BE2C (cell line): ENCODE results near the gene PIAS3.

Experiments
- DNase-seq: peaks from one replicate; pipeline ENCODE4 v3.0.0-alpha.2; 2020
- H3K27me3 ChIP-seq: fragments of 250-450 bp; sonication (Bioruptor Pico); 2 replicates; pipeline ENCODE4 v1.5.1; 2020; ENCODE audit warnings: mild to moderate bottlenecking
- H3K36me3 ChIP-seq: fragments of 250-450 bp; sonication (Bioruptor Pico); 2 replicates; pipeline ENCODE4 v1.5.1; 2020; ENCODE audit warnings: mild to moderate bottlenecking
- H3K4me1 ChIP-seq: fragments of 250-450 bp; sonication (Bioruptor Pico); 2 replicates; pipeline ENCODE4 v1.5.1; 2020
- H3K4me3 ChIP-seq: 2 replicates; pipeline ENCODE4 v1.5.1; 2011; ENCODE audit warnings: low read depth, low read length
- H3K9me3 ChIP-seq: fragments of 250-450 bp; sonication (Bioruptor Pico); 2 replicates; pipeline ENCODE4 v1.5.1; 2020
- TF ChIP-seq, protein P1 (sequence below): IDR thresholded peaks from 2 replicates; pipeline ENCODE4 v1.5.1; 2012; ENCODE audit warnings: mild to moderate bottlenecking, low read depth, low read length

PIAS3 gene

DNA sequence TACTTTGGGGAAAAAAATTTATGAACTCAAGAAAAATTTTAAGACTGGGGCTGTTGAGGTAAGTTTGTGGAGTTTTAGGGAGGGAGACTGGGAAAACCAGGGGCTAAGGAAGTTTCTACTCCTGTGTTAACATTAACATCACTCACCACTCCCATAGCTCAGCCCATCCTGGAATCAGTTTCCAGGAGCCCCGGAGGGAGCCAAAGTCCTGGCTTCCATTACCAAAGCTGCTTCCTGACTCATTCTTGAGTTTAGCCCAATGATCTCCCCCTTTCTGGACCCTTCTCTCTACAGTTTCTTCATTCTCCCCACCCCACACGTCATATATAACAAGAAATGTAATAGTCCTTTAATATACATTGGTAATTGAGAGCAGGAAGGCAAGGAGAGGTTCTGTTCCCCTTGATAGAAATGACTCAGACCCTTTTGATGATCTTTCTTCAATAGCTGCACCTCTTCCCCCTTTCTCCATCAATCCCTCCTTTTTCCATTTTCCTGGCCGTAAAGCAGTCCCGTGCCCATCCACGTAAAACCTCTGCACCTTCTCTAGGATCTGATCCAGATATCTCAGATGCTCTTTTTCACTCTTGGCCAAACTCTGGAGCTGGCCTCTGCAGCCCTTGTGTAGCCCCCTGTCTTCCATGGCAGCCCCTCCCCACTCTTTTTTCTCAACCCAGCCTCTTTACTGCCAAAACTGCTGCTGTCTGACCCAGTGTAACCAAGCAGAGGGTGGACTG is 4.6 kb upstream of the PIAS3 start:
- no peaks in the 10 kb centered on the region for H3K9me3 ChIP-seq
- H3K36me3 ChIP-seq = no peaks in the 10 kb centered on the region
- H3K4me1 ChIP-seq = no peaks in the 10 kb centered on the region
- peaks cover 21% of the 10 kb centered on the region for H3K27me3 ChIP-seq
- TF ChIP-seq, protein P1, sequence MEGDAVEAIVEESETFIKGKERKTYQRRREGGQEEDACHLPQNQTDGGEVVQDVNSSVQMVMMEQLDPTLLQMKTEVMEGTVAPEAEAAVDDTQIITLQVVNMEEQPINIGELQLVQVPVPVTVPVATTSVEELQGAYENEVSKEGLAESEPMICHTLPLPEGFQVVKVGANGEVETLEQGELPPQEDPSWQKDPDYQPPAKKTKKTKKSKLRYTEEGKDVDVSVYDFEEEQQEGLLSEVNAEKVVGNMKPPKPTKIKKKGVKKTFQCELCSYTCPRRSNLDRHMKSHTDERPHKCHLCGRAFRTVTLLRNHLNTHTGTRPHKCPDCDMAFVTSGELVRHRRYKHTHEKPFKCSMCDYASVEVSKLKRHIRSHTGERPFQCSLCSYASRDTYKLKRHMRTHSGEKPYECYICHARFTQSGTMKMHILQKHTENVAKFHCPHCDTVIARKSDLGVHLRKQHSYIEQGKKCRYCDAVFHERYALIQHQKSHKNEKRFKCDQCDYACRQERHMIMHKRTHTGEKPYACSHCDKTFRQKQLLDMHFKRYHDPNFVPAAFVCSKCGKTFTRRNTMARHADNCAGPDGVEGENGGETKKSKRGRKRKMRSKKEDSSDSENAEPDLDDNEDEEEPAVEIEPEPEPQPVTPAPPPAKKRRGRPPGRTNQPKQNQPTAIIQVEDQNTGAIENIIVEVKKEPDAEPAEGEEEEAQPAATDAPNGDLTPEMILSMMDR = no peak
- H3K4me3 ChIP-seq = no peak overlapping the region
- no peak for DNase-seq

DNA sequence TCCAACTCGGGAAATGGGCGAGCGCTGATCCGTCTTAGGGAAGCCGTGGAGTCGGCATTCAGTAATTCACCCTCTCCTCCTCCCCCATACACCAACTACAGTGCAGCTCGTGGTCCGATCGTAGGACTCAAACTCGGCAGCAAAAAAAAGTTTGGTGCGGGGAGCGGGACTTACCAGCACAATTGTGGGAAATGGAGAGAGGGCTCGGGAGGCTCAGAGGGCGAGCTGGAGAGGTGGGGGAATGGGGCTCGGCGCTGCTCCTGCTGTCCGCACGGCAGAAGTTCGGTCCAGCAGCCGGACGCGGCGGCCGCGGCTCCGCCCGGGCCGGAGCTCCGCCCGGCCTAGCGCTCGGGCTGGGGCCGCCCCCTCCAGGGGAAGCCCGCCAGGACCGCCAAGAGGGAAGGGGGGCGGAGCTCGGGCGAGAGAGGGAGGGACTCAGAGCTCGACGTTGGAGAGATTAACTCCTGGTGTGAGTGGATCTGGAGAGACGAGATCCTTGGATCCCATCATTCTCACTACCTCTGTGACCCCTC is 676 bp upstream of the PIAS3 start:
- Histone ChIP-seq H3K9me3 (no peaks in the 10 kb centered on the region), H3K4me1 (no peaks in the 10 kb centered on the region), H3K4me3 (peak overlapping the region; percentile 99), H3K36me3 (no peaks in the 10 kb centered on the region; the same call in 1 of the 2 replicates), H3K27me3 (no peaks in the 10 kb centered on the region)
- DNase-seq = peak; percentile 94
- TF ChIP-seq, protein P1 = no peak

DNA sequence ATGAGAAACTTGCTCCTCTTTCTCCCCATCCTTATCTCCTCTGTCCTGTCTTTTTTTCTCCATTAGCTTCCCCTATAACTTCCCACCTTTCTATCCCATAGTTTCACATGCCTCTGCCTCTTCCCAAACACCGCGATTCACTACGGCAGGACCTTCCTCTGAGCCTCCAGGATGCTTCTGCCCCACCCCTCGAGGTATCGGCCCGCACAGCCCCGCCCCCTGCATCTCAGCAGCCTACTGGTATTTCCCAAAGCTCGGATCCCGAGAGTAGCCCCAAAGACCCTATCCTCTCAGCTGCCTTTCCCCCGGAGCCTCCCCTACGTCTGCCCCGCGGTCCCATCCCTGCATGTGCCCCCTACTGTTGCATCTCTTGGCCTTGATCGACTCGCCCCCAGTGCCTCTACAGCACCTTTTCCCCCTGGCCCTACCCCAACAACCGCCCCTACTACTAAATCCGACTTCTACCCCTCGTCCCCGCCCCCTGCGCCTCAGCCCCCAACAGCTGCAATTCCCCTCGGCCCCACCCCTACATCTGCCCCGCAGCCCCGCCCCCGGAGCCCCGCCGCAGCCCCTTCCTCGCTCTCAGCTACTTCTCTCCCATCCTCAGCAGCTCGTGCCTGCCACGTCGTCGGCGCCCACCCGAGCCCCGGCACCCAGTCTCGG is 512 bp downstream of the PIAS3 start:
- Histone ChIP-seq H3K4me1 (no peaks in the 10 kb centered on the region), H3K9me3 (no peaks in the 10 kb centered on the region), H3K4me3 (peak overlapping the region; percentile 99), H3K27me3 (no peaks in the 10 kb centered on the region), H3K36me3 (peaks cover 4% of the 10 kb centered on the region)
- DNase-seq = peak; percentile 81
- TF ChIP-seq, protein P1 = peak; percentile 2; the same call in 1 of the 2 replicates

DNA sequence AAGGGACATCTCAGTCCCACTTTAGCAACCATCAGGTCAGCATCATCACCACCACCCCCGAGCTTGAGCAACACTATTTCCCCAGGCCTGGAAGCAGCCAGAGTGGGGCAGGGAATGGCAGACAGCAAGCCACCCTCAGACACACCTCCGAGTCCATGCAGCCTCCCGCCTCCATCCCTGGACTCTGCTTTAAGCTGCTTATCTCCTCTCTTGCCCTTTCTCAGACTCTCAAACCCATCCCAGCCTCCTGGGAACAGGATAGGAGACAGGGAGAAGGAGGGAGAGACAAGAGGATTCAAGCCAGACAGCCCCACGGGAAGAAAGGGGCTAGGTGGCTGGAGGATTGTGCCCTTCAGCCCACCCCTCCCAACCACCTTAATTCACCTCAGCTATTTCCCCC is 1.7 kb downstream of the PIAS3 start:
- Histone ChIP-seq H3K4me1 (no peaks in the 10 kb centered on the region), H3K9me3 (no peaks in the 10 kb centered on the region), H3K36me3 (peaks cover 8% of the 10 kb centered on the region), H3K27me3 (no peaks in the 10 kb centered on the region), H3K4me3 (no peak overlapping the region)
- TF ChIP-seq, protein P1 = no peak
- DNase-seq = no peak

DNA sequence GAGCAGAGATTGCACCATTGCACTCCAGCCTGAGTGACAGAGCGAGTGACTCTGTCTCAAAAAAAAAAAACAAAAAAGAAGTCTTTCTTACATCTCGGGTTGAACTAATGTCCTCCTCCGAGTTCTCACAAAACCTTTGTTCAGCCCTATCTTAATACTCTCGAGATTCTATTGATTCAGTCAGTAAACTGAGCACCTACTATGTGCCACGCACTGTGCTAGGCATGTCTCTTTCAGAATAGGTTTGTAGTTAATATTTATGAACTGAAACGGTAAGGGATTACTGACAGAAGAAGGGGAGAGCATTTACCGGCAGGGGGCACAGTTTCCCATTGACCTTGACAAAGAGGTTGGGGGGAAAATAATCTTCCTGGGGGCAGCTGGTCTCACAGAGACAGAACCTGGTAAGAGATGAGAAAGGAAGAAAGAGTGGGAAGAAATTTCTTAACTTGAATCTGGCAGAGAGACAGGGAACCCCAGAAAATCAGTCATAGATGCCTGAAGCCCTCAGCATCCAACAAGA is 3.4 kb downstream of the PIAS3 start:
- Histone ChIP-seq H3K27me3 (no peaks in the 10 kb centered on the region), H3K4me1 (no peaks in the 10 kb centered on the region), H3K36me3 (peaks cover 8% of the 10 kb centered on the region), H3K9me3 (no peaks in the 10 kb centered on the region), H3K4me3 (no peak overlapping the region)
- DNase-seq = no peak
- TF ChIP-seq, protein P1 = no peak
